Measurements from ENCODE around the gene PRKCD. TPM values are rescaled to one million over a fixed set of nuclear protein-coding genes. Genes with fewer than 3 reads are reported as not detected.

The PRKCD gene
- total RNA-seq, result 10 to 100 TPM; 34.1 to 36.3 TPM
- long read RNA-seq, donor 1, transcript PRKCD-201 (19 exons, 2,680 nt), result minor isoform, 6 of 29 reads
- long read RNA-seq, donor 1, transcript PRKCD-202 (18 exons, 2,810 nt), result major isoform, 12 of 29 reads
- long read RNA-seq, donor 1, partial matches to known transcripts, result 5 of 29 reads
- long read RNA-seq, donor 1, other reads (novel, unspliced or antisense), result 6 of 29 reads
- long read RNA-seq, donor 2, partial matches to known transcripts, result 8 of 13 reads
- long read RNA-seq, donor 2, other reads (novel, unspliced or antisense), result 4 of 13 reads

DNA sequence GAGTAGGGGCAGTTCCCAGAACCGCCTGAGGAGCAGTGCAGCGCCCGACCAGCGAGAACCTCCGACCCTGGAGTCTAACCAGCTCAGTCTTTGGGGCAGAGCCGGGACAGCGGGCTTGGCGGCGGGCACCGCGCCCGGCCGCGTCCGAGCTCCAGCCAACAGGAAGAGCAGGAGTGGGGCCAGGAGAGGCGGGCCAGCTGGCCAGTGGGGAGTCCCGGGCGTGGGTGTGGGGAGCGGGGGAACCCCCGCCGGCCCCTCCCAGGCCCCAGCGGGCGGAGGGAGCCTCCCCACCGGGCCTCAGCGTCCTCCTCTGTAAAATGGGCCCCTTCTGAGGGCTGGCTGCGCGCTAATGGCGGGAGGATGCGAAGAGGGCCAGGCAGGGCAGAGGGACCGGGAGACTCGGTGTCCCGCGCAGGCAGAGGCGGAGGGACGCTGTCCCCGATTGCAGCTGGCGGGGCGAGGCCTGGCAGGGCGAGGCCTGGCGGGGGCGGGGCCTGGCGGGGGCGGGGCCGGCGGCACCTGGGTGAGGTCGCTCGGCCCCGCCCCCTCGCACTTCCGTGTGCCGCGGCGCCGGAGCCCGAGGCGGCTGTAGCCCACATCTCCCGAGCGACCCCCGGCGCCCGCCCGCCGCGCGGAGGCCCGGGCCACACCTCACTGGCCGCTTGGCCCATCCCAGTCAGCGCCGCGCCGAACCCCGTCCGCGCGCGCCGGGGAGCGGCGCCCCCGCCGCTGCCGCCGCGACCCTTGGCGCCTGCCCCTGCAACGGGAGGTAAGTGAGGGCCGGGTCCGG is at the start of gene PRKCD:
Gene PRKCD, plus strand, starts transcription at position 550 of the 790 bp plus-strand sequence. CDS start 17,214 bp downstream, outside the sequence.
- intact Hi-C loops (cut with DNase I), result no loop called here
- peak; percentile 95 for DNase-seq (ENCODE audit: low spot score)

DNA sequence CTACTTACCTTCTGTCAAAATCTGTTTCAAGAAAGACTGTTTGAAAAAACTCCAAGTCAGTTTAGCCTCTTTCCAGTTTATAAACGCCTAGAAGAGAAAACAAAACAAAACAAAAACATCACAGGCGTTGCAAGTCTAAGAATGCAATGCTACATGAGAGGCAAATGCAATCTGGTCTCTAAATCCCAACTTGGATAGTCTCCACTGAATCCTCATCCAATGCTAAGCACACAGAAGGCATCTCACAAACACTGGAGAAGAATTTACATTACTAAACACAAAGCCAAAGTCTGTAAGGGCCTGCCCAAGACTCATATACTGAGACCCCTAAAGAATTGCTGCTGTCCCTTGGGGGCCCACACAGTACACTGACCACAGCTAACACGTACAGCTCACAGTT is 49.2 kb upstream of the PRKCD start:
- intact Hi-C loops (cut with DNase I), result loop anchor here in 1 of 2 donors (2.0 kb wide), 1 partner anchor 85 kb away; no protein-coding TSS in a partner anchor
- no peak for DNase-seq (ENCODE audit: low spot score)

GRCh38 chr3:53113293-53114010 is 47.6 kb upstream of the PRKCD start:
- intact Hi-C loops (cut with DNase I), result no loop called here
- no peak for DNase-seq (ENCODE audit: low spot score)

- peak; percentile 90 for DNase-seq (ENCODE audit: low spot score)
- intact Hi-C loops (cut with DNase I), result no loop called here
These were observed 47.0 kb upstream of the PRKCD start for GRCh38 chr3:53114011-53114400.

- intact Hi-C loops (cut with DNase I), result loop anchor here in 1 of 2 donors (5.0 kb wide), 1 partner anchor 83 kb away; no protein-coding TSS in a partner anchor
- DNase-seq (ENCODE audit: low spot score), result no peak
These were observed 46.5 kb upstream of the PRKCD start for GRCh38 chr3:53114412-53115074.

GRCh38 chr3:53116956-53117355 is 44.1 kb upstream of the PRKCD start:
- intact Hi-C loops (cut with DNase I), result loop anchor here in 1 of 2 donors (5.0 kb wide), 1 partner anchor 80 kb away; no protein-coding TSS in a partner anchor
- DNase-seq (ENCODE audit: low spot score), result no peak

GRCh38 chr3:53120336-53120735 is 40.7 kb upstream of the PRKCD start:
- DNase-seq (ENCODE audit: low spot score), result no peak
- intact Hi-C loops (cut with DNase I), result no loop called here

GRCh38 chr3:53122255-53122932 is 38.6 kb upstream of the PRKCD start:
- no peak for DNase-seq (ENCODE audit: low spot score)
- intact Hi-C loops (cut with DNase I), result no loop called here

DNA sequence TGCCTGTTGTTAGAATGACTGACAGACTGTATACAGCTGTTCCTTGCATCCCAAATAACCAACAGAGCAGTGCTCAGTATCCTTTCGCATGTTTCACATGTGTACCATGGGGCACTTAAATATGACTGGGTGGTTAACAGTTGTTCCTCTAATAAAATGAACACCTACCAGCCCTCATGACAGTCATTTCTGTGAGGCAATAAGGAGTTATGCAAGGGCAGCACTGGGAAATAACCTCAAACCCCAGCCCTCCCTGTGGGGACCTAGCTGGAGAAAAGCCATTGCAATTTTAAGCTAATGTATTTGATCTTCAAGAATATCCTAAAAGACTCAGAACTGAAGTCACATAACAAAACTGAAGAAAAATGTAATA is 38.1 kb upstream of the PRKCD start:
- no peak for DNase-seq (ENCODE audit: low spot score)
- intact Hi-C loops (cut with DNase I), result no loop called here

DNA sequence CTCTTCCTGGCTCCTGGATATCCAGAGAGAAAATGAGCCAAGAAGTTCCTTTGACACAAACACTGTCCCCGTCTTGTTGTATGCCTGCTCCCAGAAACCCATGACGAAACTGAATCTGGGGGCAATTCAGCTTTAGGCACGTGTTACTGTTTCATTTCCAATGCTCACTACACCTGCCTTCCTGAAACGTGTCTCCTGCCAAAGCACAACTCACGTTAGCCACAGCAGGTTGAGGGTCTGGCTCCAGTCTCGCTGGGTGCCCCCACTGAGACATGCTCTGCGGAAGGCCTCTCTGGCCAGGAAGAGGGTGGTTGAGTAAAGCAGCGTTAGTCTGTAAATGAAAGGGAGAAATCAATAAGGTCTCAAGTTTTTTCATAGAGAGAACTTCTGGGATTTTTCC is 37.5 kb upstream of the PRKCD start:
- DNase-seq (ENCODE audit: low spot score), result no peak
- intact Hi-C loops (cut with DNase I), result no loop called here

DNA sequence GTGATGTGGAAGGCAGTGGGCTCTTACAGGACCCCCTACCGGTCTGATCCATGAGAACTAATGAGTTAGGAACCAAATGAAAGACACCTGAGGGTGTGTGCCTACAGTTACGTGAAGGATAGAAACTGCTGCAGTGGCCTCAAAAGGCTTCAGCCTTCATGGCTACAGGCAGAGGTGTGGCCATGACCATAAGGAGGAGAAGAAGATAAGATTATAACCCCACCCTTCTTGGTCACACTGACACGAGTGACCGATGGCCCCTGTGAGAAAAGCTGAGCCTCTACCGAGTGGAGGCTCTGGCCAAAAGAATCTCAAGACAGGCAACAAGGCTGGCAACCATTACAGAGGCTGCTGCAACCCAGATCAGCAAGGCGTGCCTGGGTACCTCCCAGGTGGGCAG is 37.1 kb upstream of the PRKCD start:
- intact Hi-C loops (cut with DNase I), result no loop called here
- no peak for DNase-seq (ENCODE audit: low spot score)

DNA sequence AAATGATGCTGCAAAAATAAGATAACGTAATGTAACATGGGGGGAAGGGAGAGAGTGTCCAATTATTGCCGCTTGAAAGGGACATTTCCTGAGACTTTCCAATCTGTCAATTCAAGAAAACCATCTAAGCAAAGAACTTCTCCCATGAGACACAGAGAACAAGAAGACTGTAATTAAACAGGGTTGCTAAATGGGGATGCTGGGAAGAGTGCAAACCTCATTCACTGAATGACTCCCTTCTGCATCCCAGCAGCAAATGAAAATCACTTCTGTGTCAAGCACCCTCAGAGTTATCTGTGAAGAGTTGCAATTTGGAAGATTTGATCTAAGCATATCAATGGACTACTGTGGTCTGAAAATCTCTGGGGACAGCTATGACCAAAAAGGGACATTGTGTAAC is 34.4 kb upstream of the PRKCD start:
- intact Hi-C loops (cut with DNase I), result no loop called here
- no peak for DNase-seq (ENCODE audit: low spot score)

- intact Hi-C loops (cut with DNase I), result no loop called here
- no peak for DNase-seq (ENCODE audit: low spot score)
These were observed 31.7 kb upstream of the PRKCD start for GRCh38 chr3:53129344-53129743.

- peak; percentile 99 for DNase-seq (ENCODE audit: low spot score)
- intact Hi-C loops (cut with DNase I), result loop anchor here (5.0 kb wide), 2 partner anchors 62 to 67 kb away; no protein-coding TSS in a partner anchor
These were observed 30.6 kb upstream of the PRKCD start, which contains the start of gene RFT1 for GRCh38 chr3:53130179-53131061. TSS of gene RFT1 (minus strand) at chr3:53130435. CDS start at chr3:53130400, 35 bp downstream.

GRCh38 chr3:53131096-53131495 is 29.9 kb upstream of the PRKCD start:
- peak; percentile 35 for DNase-seq (ENCODE audit: low spot score)
- intact Hi-C loops (cut with DNase I), result loop anchor here (5.0 kb wide), 2 partner anchors 61 to 66 kb away; no protein-coding TSS in a partner anchor

DNA sequence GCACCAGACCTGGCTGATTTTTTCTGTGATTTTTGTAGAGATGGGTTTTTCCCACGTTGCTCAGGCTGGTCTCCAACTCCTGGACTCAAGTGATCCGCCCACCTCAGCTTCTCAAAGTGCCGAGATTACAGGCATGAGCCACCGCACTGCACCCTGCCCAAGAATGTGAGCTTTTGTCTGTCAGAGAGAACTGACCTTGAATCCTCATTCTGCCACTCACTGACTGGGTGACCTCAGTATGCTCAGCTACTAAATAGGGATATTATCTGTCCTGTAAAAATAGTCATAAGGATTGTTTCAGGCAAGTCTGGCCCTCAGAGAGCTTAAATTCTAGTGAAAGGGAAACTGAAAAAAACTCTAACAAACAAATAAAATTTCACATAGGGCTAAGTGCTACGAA is 28.7 kb upstream of the PRKCD start:
- intact Hi-C loops (cut with DNase I), result loop anchor here (5.0 kb wide), 2 partner anchors 60 to 65 kb away; no protein-coding TSS in a partner anchor
- DNase-seq (ENCODE audit: low spot score), result peak; percentile 31

DNA sequence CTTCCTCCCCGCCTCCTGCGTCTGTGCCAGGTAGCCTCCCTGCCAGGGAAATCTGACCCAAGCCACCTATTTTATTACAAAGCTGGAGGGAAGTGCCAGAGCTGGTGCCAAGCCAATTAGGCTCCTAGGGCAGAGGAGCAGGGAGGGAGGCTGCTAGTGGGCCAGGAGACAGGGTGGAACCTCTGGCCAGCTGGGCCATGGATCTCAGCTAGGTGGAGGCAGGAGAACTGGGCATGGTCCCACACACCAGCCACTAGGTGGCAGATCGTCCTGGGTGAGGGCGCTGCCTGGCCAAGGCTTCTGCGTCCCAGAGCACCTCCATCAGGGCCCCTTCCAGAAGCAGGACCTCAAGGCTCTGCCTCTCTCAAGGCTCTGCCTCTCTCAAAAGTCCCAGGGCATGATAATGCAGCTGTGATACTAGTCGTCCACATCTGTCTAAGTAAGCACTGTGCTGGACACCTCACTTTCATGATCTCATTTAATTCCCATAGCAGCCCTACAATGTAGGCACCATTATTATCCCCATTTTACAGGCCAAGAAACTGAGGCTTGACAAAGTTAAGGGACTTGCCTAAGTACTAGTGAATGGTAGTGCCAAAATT is 26.3 kb upstream of the PRKCD start:
- intact Hi-C loops (cut with DNase I), result loop anchor here (5.0 kb wide), 2 partner anchors 58 to 63 kb away; no protein-coding TSS in a partner anchor
- peak; percentile 90 for DNase-seq (ENCODE audit: low spot score)
